SK-N-SH (cell line): ENCODE results near the gene USP27X. TPM values are rescaled to one million over a fixed set of nuclear protein-coding genes. Genes with fewer than 3 reads are reported as not detected.

Source experiments
- CTCF ChIA-PET: fragments of 300-600, 350-600 bp; formaldehyde crosslinking; extraction: SDS; loops from one replicate; lab custom pipeline; 2021; lab: Yijun Ruan, JAX
- POLR2A ChIA-PET: fragments of 350-600 bp; sonication (Branson Sonifier 250); formaldehyde crosslinking; extraction: SDS; loops from one replicate; lab custom pipeline; 2020; ENCODE audit warnings: antibody characterized with exemption, inconsistent platforms; lab: Yijun Ruan, JAX
- DNase-seq: peaks from one replicate; pipeline ENCODE4 v3.0.0; 2012
- H2AFZ ChIP-seq: fragments of 200-600 bp; sonication (generic); 2 replicates; pipeline ENCODE4 v1.8.1; 2016; ENCODE audit warnings: antibody characterized with exemption, mild to moderate bottlenecking, low read depth
- H3F3A ChIP-seq: fragments of 200-600 bp; sonication (generic); replicated peaks from 2 replicates; pipeline ENCODE3; 2016; ENCODE audit warnings: antibody characterized with exemption, mild to moderate bottlenecking; ENCODE audit not compliant: insufficient read depth
- H3K27ac ChIP-seq, 2 experiments: fragments of 200-500 bp in 1 of 2; fragments of 200-600 bp in 1 of 2; sonication (Bioruptor generic) in 1 of 2; sonication (generic), shearing (Covaris generic) in 1 of 2; 2 replicates each; pipeline versions ENCODE4 v1.5.1 to v1.6.1; 2014 to 2016; ENCODE audit warnings: low read depth in 2 of 2, inconsistent platforms in 1 of 2, low read length in 1 of 2, mild to moderate bottlenecking in 1 of 2, mixed read lengths in 1 of 2
- H3K27me3 ChIP-seq: fragments of 200-600 bp; sonication (generic), shearing (Covaris generic); 2 replicates; pipeline ENCODE4 v1.6.1; 2016; ENCODE audit warnings: mixed run types; ENCODE audit not compliant: insufficient read depth
- H3K36me3 ChIP-seq, 2 experiments: fragments of 200-500 bp in 1 of 2; fragments of 200-600 bp in 1 of 2; sonication (Bioruptor generic) in 1 of 2; sonication (generic) in 1 of 2; replicated peaks in 1 of 2; 2 replicates each; pipeline versions ENCODE3 to v1.5.1; 2014 to 2016; ENCODE audit warnings: low read length in 1 of 2, mild to moderate bottlenecking in 1 of 2; ENCODE audit not compliant: insufficient read depth in 2 of 2, control insufficient read depth in 1 of 2
- H3K4me1 ChIP-seq, 2 experiments: fragments of 200-500 bp in 1 of 2; fragments of 200-600 bp in 1 of 2; sonication (Bioruptor generic) in 1 of 2; sonication (generic), shearing (Covaris generic) in 1 of 2; 2 replicates each; pipeline versions ENCODE4 v1.5.1 to v1.6.1; 2014 to 2016; ENCODE audit warnings: low read depth in 1 of 2, low read length in 1 of 2, mixed run types in 1 of 2; ENCODE audit not compliant: insufficient read depth in 2 of 2, control insufficient read depth in 1 of 2
- H3K4me2 ChIP-seq: fragments of 200-600 bp; sonication (generic), shearing (Covaris generic); 2 replicates; pipeline ENCODE4 v1.6.1; 2017; ENCODE audit warnings: mixed run types
- H3K4me3 ChIP-seq, 2 experiments: fragments of 200-500 bp in 1 of 2; fragments of 200-600 bp in 1 of 2; sonication (Bioruptor generic) in 1 of 2; sonication (generic), shearing (Covaris generic) in 1 of 2; 2 replicates each; pipeline versions ENCODE4 v1.5.1 to v1.8.1; 2014 to 2016; ENCODE audit warnings: low read depth in 2 of 2, inconsistent platforms in 1 of 2, low read length in 1 of 2, mild to moderate bottlenecking in 1 of 2, mixed read lengths in 1 of 2, moderate library complexity in 1 of 2
- H3K79me2 ChIP-seq: fragments of 200-600 bp; sonication (generic); 2 replicates; pipeline ENCODE4 v1.8.1; 2017; ENCODE audit warnings: mild to moderate bottlenecking; ENCODE audit not compliant: insufficient read depth
- H3K9ac ChIP-seq: fragments of 200-600 bp; sonication (generic); 2 replicates; pipeline ENCODE4 v1.6.1; 2017; ENCODE audit warnings: mixed run types
- H3K9me2 ChIP-seq: fragments of 200-600 bp; sonication (generic); 2 replicates; pipeline ENCODE4 v1.6.1; 2017; ENCODE audit warnings: mixed run types
- H3K9me3 ChIP-seq: fragments of 200-600 bp; sonication (generic); 2 replicates; pipeline ENCODE4 v1.6.1; 2017; ENCODE audit warnings: mixed run types, mild to moderate bottlenecking, moderate library complexity
- H4K20me1 ChIP-seq: fragments of 200-600 bp; sonication (generic); 2 replicates; pipeline ENCODE4 v1.6.1; 2017; ENCODE audit warnings: mild to moderate bottlenecking, mixed run types; ENCODE audit not compliant: insufficient read depth
- CHD2 ChIP-seq: fragments of 150-350 bp; IDR thresholded peaks from 2 replicates; pipeline ENCODE4 v1.6.1; 2018; ENCODE audit warnings: low read length; ENCODE audit not compliant: partially characterized antibody
- FOSL2 ChIP-seq: IDR thresholded peaks from 2 replicates; pipeline ENCODE4 v1.4.0; 2012; ENCODE audit warnings: low read depth, mild to moderate bottlenecking, moderate library complexity, borderline replicate concordance
- FOXM1 ChIP-seq: IDR thresholded peaks from 2 replicates; pipeline ENCODE4 v1.4.0; 2012; ENCODE audit warnings: low read depth, mild to moderate bottlenecking
- RFX5 ChIP-seq: IDR thresholded peaks from 2 replicates; pipeline ENCODE4 v1.6.1; 2012; ENCODE audit warnings: mild to moderate bottlenecking, improper control_type of control experiment, low read length
- WGBS: methylation state at CpG from one replicate; pipeline ENCODE4 v1.1.6; 2017; ENCODE audit warnings: low lambda C conversion rate; 5-methylcytosine and 5-hydroxymethylcytosine counted together
- polyA plus RNA-seq, 3 experiments: library from polyadenylated mRNA; depleted of rRNA; stranded (reverse); fragments of >200 nt; gene quantifications; 2 replicates each; pipeline ENCODE4 v1.2.3, GENCODE V29; 2012

The USP27X gene
- polyA plus RNA-seq, 1 of the 3 experiments (the other 2 are of a cell fraction), result 1.9 TPM

- no peak overlapping the region for H3K9ac ChIP-seq
- DNase-seq, result no peak
- H2AFZ ChIP-seq, result no peak overlapping the region
- WGBS, result 37% methylated on average over 1 of the region's 1 CpG
- no peaks in the 10 kb centered on the region for H3K9me2 ChIP-seq
- H3K27ac ChIP-seq, result no peak overlapping the region
- no peaks in the 10 kb centered on the region for H3F3A ChIP-seq
- H3K4me2 ChIP-seq, result no peak overlapping the region
- no peaks in the 10 kb centered on the region for H3K79me2 ChIP-seq
- H3K4me3 ChIP-seq, result no peak overlapping the region
- no peaks in the 10 kb centered on the region for H3K9me3 ChIP-seq
- no peaks in the 10 kb centered on the region for H3K36me3 ChIP-seq
- no peak for TF ChIP-seq RFX5
- no peak for TF ChIP-seq CHD2
- no peak for TF ChIP-seq FOSL2
- TF ChIP-seq FOXM1, result no peak
- ChIA-PET CTCF (no interaction called here), POLR2A (no interaction called here)
- no peaks in the 10 kb centered on the region for H4K20me1 ChIP-seq
- no peaks in the 10 kb centered on the region for H3K27me3 ChIP-seq
- H3K4me1 ChIP-seq, result peaks cover 0 to 2% of the 10 kb centered on the region in 2 experiments; a peak in 2 of 4 replicates
Measured at GRCh38 chrX:49930039-49930438, 50.8 kb downstream of the USP27X start.

Other genes starting within 250 kb of the USP27X start
- 0.50 and 0.54 TPM in 2 replicates for gene PAGE1, start 183.5 kb upstream of the USP27X start, polyA plus RNA-seq (2012; rRNA removed)
- not detected in 2 replicates for gene PAGE4, start 50.2 kb upstream of the USP27X start, polyA plus RNA-seq (2012; rRNA removed)
- gene CLCN5, start 43.1 kb downstream of the USP27X start, polyA plus RNA-seq (2012; rRNA removed), result 1.7 and 1.9 TPM in 2 replicates